MM.1S (cell line): Measurements from ENCODE around the gene HOXB5.

Experiments used
- CTCF ChIP-seq: fragments of 300-600 bp; sonication (generic); IDR thresholded peaks from 2 replicates; pipeline ENCODE4 v1.5.1; 2016; ENCODE audit warnings: antibody characterized with exemption, low read length, mixed read lengths
- EZH2phosphoT487 ChIP-seq: fragments of 300-600 bp; sonication (generic); IDR thresholded peaks from 2 replicates; pipeline ENCODE4 v1.6.1; 2018; ENCODE audit warnings: antibody characterized with exemption, low read length

DNA sequence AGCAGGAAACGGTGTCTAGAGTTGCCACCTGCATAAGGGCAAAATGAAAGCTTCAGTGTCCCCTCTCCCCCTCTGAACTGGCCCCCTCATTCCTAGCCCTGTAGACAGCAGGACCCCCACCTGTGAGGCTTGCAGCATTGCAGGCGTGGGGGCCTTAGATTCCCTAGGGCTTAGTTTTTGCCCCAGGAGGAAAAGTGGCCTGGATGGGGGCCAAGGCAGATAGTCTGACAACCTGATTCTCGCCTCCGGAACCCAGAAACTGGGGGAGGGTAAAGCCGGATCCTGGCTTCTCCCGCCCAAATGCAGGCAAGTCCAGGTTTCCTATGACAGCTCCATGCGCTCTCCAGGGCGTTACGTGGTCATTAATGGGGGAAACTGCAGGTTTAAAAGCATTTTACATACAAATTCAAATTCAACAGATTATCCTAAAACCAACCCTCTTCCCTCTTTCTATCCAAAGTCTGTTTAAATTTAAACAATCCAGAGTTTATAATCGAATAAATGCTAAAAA is 11.9 kb upstream of the HOXB5 start:
- TF ChIP-seq CTCF (no peak), EZH2phosphoT487 (no peak)
